GM23338 (cell line): ENCODE data around the gene PDCD4. TPM values are rescaled to one million over a fixed set of nuclear protein-coding genes. Genes with fewer than 3 reads are reported as not detected.

Experiments
- ATAC-seq: fragments of 200-7000 bp; cut with Tn5 transposase; 3 replicates; pipeline ENCODE4 v1.9.1; 2020
- DNase-seq: peaks from one replicate; pipeline ENCODE4 v3.0.0-alpha.2; 2015; ENCODE audit warnings: low spot score
- H2AFZ ChIP-seq: fragments of 200-600 bp; sonication (generic); 2 replicates; pipeline ENCODE4 v1.8.0; 2016; ENCODE audit warnings: antibody characterized with exemption, mild to moderate bottlenecking, moderate library complexity
- H3F3A ChIP-seq: fragments of 200-600 bp; sonication (generic); replicated peaks from 2 replicates; pipeline ENCODE4 v1.8.0; 2017; ENCODE audit warnings: antibody characterized with exemption, mixed run types, low read depth
- H3K27ac ChIP-seq: fragments of 200-600 bp; sonication (generic); 2 replicates; pipeline ENCODE4 v1.6.1; 2016; ENCODE audit warnings: low read depth
- H3K27me3 ChIP-seq: fragments of 200-600 bp; sonication (generic); 2 replicates; pipeline ENCODE4 v1.8.0; 2016; ENCODE audit warnings: mild to moderate bottlenecking, mixed run types, moderate library complexity; ENCODE audit not compliant: insufficient read depth
- H3K36me3 ChIP-seq: fragments of 200-600 bp; sonication (generic); 2 replicates; pipeline ENCODE4 v1.8.0; 2016; ENCODE audit warnings: mild to moderate bottlenecking; ENCODE audit not compliant: insufficient read depth
- H3K4me1 ChIP-seq: fragments of 200-600 bp; sonication (generic); 2 replicates; pipeline ENCODE4 v1.8.0; 2016; ENCODE audit warnings: mild to moderate bottlenecking, moderate library complexity; ENCODE audit not compliant: insufficient read depth
- H3K4me2 ChIP-seq: fragments of 200-600 bp; sonication (generic); 2 replicates; pipeline ENCODE4 v1.7.1; 2017; ENCODE audit warnings: mixed run types
- H3K4me3 ChIP-seq: fragments of 200-600 bp; sonication (generic); 2 replicates; pipeline ENCODE4 v1.6.1; 2016; ENCODE audit warnings: mixed run types
- H3K79me2 ChIP-seq: fragments of 200-600 bp; sonication (generic); replicated peaks from 2 replicates; pipeline ENCODE4 v1.8.0; 2017; ENCODE audit warnings: mild to moderate bottlenecking; ENCODE audit not compliant: insufficient read depth
- H3K9me2 ChIP-seq: fragments of 200-600 bp; sonication (generic); 2 replicates; pipeline ENCODE4 v1.8.0; 2017; ENCODE audit not compliant: insufficient read depth
- H4K20me1 ChIP-seq: fragments of 200-600 bp; sonication (generic); replicated peaks from 2 replicates; pipeline ENCODE4 v1.8.0; 2017; ENCODE audit warnings: mild to moderate bottlenecking; ENCODE audit not compliant: insufficient read depth
- H3K27ac Mint-ChIP-seq: 2 replicates; pipeline ENCODE4 v1.8.0; 2020; ENCODE audit warnings: inconsistent platforms, mild to moderate bottlenecking, moderate library complexity, mixed read lengths
- H3K27me3 Mint-ChIP-seq: 3 replicates; pipeline ENCODE4 v1.8.0; 2022; ENCODE audit warnings: low read depth, mild to moderate bottlenecking, moderate library complexity, mixed read lengths, inconsistent platforms; ENCODE audit not compliant: insufficient read depth, poor library complexity
- H3K36me3 Mint-ChIP-seq: 3 replicates; pipeline ENCODE4 v1.8.0; 2021; ENCODE audit warnings: low read depth, mild to moderate bottlenecking, inconsistent platforms, moderate library complexity, mixed read lengths
- H3K4me1 Mint-ChIP-seq: 3 replicates; pipeline ENCODE4 v1.8.0; 2020; ENCODE audit warnings: mild to moderate bottlenecking, inconsistent platforms, mixed read lengths
- H3K4me3 Mint-ChIP-seq: 3 replicates; pipeline ENCODE4 v1.8.0; 2021; ENCODE audit warnings: moderate library complexity, mild to moderate bottlenecking, inconsistent platforms, mixed read lengths
- H3K9me3 Mint-ChIP-seq: 3 replicates; pipeline ENCODE4 v1.8.0; 2020; ENCODE audit warnings: moderate library complexity, mild to moderate bottlenecking, inconsistent platforms, mixed read lengths
- CREB1 ChIP-seq: fragments of 250-450 bp; sonication (Bioruptor Pico); IDR thresholded peaks from 2 replicates; pipeline ENCODE4 v1.5.0; 2020; ENCODE audit warnings: low read depth, mild to moderate bottlenecking, moderate library complexity
- EZH2 ChIP-seq: fragments of 200-600 bp; sonication (generic); IDR thresholded peaks from one replicate; pipeline ENCODE4 v1.8.0; 2017; ENCODE audit warnings: antibody characterized with exemption, mild to moderate bottlenecking, low read depth; ENCODE audit not compliant: unreplicated experiment
- EZH2phosphoT487 ChIP-seq: fragments of 200-600 bp; sonication (generic); IDR thresholded peaks from one replicate; pipeline ENCODE4 v1.8.1; 2018; ENCODE audit warnings: antibody characterized with exemption; ENCODE audit not compliant: unreplicated experiment
- JUNB ChIP-seq: IDR thresholded peaks from one replicate; pipeline ENCODE4 v1.6.1; 2016; ENCODE audit warnings: antibody characterized with exemption; ENCODE audit not compliant: unreplicated experiment
- POLR2AphosphoS5 ChIP-seq: IDR thresholded peaks from 2 replicates; pipeline ENCODE4 v1.6.1; 2016; ENCODE audit warnings: antibody characterized with exemption, low read depth
- STAT1 ChIP-seq: IDR thresholded peaks from one replicate; pipeline ENCODE4 v1.6.1; 2016; ENCODE audit warnings: antibody characterized with exemption; ENCODE audit not compliant: unreplicated experiment
- ZNF114 ChIP-seq: fragments of 250-450 bp; sonication (Bioruptor Pico); IDR thresholded peaks from 2 replicates; pipeline ENCODE4 v1.5.0; 2020; ENCODE audit warnings: mild to moderate bottlenecking, moderate library complexity
- polyA plus RNA-seq: library from polyadenylated mRNA; unstranded; fragments of >200 nt; fragmentation: Nextera tagmentation; extraction: Ambion mirVana; gene quantifications from 2 replicates; pipeline ENCODE4 v1.2.1, GENCODE V29; 2016
- total RNA-seq: library from RNA; depleted of rRNA; stranded (reverse); fragments of >200 nt; shearing (Covaris generic); gene quantifications from 2 replicates; pipeline ENCODE4 v1.2.3, GENCODE V29; 2014
- TF ChIP-seq, protein P1 (sequence below): fragments of 250-450 bp; sonication (Bioruptor Pico); IDR thresholded peaks from 2 replicates; pipeline ENCODE4 v1.5.0; 2020; ENCODE audit warnings: mild to moderate bottlenecking, moderate library complexity
- TF ChIP-seq, protein P2 (sequence below), 2 experiments: fragments of 200-600 bp in 1 of 2; sonication (generic) in 1 of 2; conservative IDR thresholded peaks; 2 replicates each; pipeline versions ENCODE4 v1.5.1 to v1.6.1; 2016 to 2017; ENCODE audit warnings: antibody characterized with exemption in 2 of 2, low read depth in 2 of 2, mild to moderate bottlenecking in 2 of 2, moderate library complexity in 1 of 2

PDCD4 gene
- total and polyA plus RNA-seq, 2 experiments from 2014 or later = 10.1 to 18.0 TPM

DNA sequence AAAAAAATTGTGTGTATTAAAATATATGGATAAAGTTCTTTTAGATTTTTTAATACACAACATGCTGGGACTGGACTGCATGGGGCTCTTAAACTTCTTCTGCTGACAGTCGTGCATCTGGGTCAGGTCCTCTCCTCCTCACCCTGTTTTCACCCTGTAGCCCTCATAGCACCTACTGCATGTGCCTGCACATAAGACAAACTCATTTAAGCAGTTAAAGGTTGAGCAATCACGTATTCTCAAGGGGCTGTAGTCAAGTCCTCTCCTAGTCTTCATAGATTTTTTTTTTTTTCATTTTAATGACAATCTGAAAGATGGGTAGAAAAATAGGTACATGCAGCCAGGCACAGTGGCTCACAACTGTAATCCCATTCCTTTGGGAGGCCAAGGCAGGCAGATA, 23.6 kb upstream of the PDCD4 start:
- TF ChIP-seq, protein P1, sequence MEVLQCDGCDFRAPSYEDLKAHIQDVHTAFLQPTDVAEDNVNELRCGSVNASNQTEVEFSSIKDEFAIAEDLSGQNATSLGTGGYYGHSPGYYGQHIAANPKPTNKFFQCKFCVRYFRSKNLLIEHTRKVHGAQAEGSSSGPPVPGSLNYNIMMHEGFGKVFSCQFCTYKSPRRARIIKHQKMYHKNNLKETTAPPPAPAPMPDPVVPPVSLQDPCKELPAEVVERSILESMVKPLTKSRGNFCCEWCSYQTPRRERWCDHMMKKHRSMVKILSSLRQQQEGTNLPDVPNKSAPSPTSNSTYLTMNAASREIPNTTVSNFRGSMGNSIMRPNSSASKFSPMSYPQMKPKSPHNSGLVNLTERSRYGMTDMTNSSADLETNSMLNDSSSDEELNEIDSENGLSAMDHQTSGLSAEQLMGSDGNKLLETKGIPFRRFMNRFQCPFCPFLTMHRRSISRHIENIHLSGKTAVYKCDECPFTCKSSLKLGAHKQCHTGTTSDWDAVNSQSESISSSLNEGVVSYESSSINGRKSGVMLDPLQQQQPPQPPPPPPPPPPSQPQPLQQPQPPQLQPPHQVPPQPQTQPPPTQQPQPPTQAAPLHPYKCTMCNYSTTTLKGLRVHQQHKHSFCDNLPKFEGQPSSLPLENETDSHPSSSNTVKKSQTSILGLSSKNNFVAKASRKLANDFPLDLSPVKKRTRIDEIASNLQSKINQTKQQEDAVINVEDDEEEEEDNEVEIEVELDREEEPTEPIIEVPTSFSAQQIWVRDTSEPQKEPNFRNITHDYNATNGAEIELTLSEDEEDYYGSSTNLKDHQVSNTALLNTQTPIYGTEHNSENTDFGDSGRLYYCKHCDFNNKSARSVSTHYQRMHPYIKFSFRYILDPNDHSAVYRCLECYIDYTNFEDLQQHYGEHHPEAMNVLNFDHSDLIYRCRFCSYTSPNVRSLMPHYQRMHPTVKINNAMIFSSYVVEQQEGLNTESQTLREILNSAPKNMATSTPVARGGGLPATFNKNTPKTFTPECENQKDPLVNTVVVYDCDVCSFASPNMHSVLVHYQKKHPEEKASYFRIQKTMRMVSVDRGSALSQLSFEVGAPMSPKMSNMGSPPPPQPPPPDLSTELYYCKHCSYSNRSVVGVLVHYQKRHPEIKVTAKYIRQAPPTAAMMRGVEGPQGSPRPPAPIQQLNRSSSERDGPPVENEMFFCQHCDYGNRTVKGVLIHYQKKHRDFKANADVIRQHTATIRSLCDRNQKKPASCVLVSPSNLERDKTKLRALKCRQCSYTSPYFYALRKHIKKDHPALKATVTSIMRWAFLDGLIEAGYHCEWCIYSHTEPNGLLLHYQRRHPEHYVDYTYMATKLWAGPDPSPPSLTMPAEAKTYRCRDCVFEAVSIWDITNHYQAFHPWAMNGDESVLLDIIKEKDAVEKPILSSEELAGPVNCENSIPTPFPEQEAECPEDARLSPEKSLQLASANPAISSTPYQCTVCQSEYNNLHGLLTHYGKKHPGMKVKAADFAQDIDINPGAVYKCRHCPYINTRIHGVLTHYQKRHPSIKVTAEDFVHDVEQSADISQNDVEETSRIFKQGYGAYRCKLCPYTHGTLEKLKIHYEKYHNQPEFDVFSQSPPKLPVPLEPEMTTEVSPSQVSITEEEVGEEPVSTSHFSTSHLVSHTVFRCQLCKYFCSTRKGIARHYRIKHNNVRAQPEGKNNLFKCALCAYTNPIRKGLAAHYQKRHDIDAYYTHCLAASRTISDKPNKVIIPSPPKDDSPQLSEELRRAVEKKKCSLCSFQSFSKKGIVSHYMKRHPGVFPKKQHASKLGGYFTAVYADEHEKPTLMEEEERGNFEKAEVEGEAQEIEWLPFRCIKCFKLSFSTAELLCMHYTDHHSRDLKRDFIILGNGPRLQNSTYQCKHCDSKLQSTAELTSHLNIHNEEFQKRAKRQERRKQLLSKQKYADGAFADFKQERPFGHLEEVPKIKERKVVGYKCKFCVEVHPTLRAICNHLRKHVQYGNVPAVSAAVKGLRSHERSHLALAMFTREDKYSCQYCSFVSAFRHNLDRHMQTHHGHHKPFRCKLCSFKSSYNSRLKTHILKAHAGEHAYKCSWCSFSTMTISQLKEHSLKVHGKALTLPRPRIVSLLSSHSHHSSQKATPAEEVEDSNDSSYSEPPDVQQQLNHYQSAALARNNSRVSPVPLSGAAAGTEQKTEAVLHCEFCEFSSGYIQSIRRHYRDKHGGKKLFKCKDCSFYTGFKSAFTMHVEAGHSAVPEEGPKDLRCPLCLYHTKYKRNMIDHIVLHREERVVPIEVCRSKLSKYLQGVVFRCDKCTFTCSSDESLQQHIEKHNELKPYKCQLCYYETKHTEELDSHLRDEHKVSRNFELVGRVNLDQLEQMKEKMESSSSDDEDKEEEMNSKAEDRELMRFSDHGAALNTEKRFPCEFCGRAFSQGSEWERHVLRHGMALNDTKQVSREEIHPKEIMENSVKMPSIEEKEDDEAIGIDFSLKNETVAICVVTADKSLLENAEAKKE (CRISPR knock-in tag) = no peak
- TF ChIP-seq CREB1 (CRISPR knock-in tag) = no peak
- no peaks in the 10 kb centered on the region; the same call in 2 of the 3 replicates for H3K9me3 Mint-ChIP-seq
- H3K4me1 Mint-ChIP-seq = peaks cover 4% of the 10 kb centered on the region; the same call in 1 of the 3 replicates

DNA sequence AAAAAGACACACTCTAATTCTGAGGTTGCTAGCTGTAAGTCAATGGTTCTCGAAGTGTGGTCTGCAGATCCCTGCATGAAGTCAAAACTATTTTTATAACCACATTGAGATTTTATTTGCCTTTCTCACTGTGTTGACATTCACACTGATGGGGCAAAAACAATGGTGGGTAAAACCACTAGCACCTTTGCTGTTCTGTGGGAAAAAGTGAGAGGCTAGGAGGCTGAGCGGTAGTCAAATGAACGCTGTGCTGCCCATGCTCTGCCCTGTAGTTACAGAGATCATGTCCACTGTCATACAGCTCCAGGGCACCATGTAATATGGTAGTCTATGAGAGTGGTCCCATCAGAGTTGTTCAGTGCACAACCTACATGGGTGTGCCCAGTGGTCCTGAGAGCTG, 21.6 kb upstream of the PDCD4 start:
- H3K27me3 Mint-ChIP-seq = peaks cover 2% of the 10 kb centered on the region
- TF ChIP-seq, protein P2, sequence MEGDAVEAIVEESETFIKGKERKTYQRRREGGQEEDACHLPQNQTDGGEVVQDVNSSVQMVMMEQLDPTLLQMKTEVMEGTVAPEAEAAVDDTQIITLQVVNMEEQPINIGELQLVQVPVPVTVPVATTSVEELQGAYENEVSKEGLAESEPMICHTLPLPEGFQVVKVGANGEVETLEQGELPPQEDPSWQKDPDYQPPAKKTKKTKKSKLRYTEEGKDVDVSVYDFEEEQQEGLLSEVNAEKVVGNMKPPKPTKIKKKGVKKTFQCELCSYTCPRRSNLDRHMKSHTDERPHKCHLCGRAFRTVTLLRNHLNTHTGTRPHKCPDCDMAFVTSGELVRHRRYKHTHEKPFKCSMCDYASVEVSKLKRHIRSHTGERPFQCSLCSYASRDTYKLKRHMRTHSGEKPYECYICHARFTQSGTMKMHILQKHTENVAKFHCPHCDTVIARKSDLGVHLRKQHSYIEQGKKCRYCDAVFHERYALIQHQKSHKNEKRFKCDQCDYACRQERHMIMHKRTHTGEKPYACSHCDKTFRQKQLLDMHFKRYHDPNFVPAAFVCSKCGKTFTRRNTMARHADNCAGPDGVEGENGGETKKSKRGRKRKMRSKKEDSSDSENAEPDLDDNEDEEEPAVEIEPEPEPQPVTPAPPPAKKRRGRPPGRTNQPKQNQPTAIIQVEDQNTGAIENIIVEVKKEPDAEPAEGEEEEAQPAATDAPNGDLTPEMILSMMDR (conservative IDR thresholded peaks at IDR 0.05; ENCODE audit: low read depth in 2 of 2) = no peak
- TF ChIP-seq POLR2AphosphoS5 (no peak), EZH2phosphoT487 (no peak), ZNF114 (CRISPR knock-in tag) (no peak), JUNB (no peak), EZH2 (no peak), STAT1 (no peak)
- Histone ChIP-seq H3K27ac (no peak overlapping the region), H4K20me1 (no peaks in the 10 kb centered on the region), H3K27me3 (no peaks in the 10 kb centered on the region), H3K79me2 (no peaks in the 10 kb centered on the region), H3K4me2 (no peak overlapping the region), H3K4me3 (no peak overlapping the region), H2AFZ (no peak overlapping the region), H3K36me3 (no peaks in the 10 kb centered on the region), H3K9me2 (no peaks in the 10 kb centered on the region), H3K4me1 (no peaks in the 10 kb centered on the region), H3F3A (no peaks in the 10 kb centered on the region)
- ATAC-seq (no peak), DNase-seq (no peak)
- H3K36me3 Mint-ChIP-seq = no peaks in the 10 kb centered on the region
- no peak overlapping the region for H3K4me3 Mint-ChIP-seq
- no peak overlapping the region for H3K27ac Mint-ChIP-seq
- H3K9me3 Mint-ChIP-seq = no peaks in the 10 kb centered on the region
- H3K4me1 Mint-ChIP-seq = no peaks in the 10 kb centered on the region

More for the DNA sequence above, 23.6 kb upstream of the PDCD4 start:
- no peak overlapping the region for H3K4me3 Mint-ChIP-seq
- peaks cover 2% of the 10 kb centered on the region for H3K27me3 Mint-ChIP-seq
- no peaks in the 10 kb centered on the region for H3K79me2 ChIP-seq
- H3K36me3 Mint-ChIP-seq = no peaks in the 10 kb centered on the region
- no peak for ATAC-seq
- no peaks in the 10 kb centered on the region for H3F3A ChIP-seq
- no peak for DNase-seq
- H3K4me2 ChIP-seq = no peak overlapping the region
- H3K36me3 ChIP-seq = no peaks in the 10 kb centered on the region
- H3K4me3 ChIP-seq = no peak overlapping the region
- no peaks in the 10 kb centered on the region for H3K27me3 ChIP-seq
- no peak overlapping the region for H3K27ac Mint-ChIP-seq
- H3K9me2 ChIP-seq = no peaks in the 10 kb centered on the region
- H3K4me1 ChIP-seq = no peaks in the 10 kb centered on the region
- H4K20me1 ChIP-seq = no peaks in the 10 kb centered on the region
- H3K27ac ChIP-seq = no peak overlapping the region
- H2AFZ ChIP-seq = no peak overlapping the region
